Stimulated activated CD4-positive, alpha-beta T cell treated with anti-CD3 and anti-CD28 coated beads, Interleukin-2, amount 100 ng/mL, for 24 hours (primary cell): ENCODE results near the gene CNOT6.
"Not testable (repeated sequence)": the region's sequence is repeated elsewhere in the genome, so short reads cannot be mapped to it uniquely, and the experiment has no call there.

Experiments used
- DNase-seq, 2 donors: peaks; one replicate each; pipeline ENCODE4 v3.0.0-alpha.2; 2020

The CNOT6 gene

GRCh38 chr5:180521591-180521990, 27.4 kb downstream of the CNOT6 start:
- no peak for DNase-seq

GRCh38 chr5:180522330-180522729, 28.2 kb downstream of the CNOT6 start:
- no peak for DNase-seq

DNA sequence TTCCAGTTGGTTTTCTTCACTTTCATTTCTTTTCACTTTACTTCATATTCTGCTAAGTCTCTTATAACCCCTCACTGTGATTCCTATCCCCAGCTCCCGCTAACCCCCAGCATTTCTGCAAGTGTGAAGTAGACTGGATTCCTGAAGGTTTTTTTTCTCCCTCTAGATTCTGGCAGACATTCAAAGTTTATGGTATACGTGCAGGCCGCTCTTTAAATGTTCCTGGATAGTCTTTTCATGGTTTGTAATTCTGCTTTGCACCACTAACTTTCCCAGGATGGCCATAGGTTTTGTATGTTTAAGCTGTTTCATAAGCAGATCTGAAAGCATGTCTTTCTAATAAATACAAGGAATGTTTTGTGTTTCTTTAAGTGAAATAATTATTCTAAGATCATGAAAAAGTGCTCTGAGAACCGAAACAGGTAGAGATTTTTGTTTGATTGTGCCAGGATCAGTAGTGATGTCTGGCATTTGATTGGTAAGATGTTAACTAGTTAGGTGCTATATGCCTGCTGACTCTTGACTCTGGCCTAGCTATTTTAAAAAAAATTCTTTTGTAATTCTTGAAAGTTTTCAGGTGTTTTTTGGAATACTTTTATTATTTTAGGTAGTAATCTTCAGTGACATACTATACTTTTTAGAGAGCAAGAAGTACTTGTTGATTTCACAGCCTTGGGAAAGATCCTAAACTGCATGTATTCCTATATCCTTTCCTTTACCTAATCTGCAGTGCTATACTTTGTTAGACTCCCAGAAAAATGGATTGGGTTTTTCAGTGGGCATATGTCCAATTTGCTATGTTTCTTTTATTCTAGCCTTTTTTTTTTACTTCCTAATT, 29.7 kb downstream of the CNOT6 start:
- DNase-seq, result no peak

DNA sequence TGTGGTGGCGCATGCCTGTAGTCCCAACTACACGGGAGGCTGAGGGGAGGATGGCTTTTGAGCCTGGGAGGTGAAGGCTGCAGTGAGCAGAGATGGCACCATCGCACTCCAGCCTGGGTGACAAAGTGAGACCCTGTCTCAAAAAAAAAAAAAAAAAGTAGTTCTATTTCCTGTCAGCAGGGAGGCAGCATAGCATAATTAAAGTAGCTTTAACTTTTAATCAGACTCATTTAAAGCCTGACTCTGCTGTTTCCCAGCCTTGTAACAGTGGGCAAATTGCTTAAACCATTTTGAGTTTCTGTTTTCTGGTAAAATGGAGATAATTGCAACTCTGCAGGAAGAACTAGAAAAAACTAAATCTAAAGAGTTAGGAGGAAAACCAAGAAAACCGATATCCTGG, 31.2 kb downstream of the CNOT6 start:
- no peak for DNase-seq

- DNase-seq, result no peak
Observed at GRCh38 chr5:180526269-180526668, 32.1 kb downstream of the CNOT6 start.

GRCh38 chr5:180527659-180528058, 33.5 kb downstream of the CNOT6 start:
- DNase-seq, result no peak

- not testable (repeated sequence) for DNase-seq
Observed at GRCh38 chr5:180531036-180531585, 36.9 kb downstream of the CNOT6 start.

DNA sequence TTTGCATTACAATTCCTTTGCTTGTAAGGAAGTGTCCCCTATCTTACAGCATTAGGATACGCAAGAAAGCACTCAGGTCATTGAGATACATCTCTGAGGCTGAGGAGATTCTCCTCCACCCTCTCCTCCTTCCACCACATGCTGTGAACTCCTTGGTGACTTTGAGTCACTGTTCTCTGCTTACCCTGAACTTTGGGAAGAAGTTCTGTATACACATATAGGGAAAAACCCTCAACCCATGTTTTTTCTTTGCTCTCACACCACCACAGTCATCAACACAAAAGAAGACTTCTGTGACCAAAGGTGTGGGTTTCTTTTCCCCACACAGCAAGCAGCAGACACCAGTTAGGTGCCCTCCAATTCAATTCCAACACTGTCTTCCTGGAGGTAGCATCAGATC, 38.1 kb downstream of the CNOT6 start:
- no peak for DNase-seq

DNA sequence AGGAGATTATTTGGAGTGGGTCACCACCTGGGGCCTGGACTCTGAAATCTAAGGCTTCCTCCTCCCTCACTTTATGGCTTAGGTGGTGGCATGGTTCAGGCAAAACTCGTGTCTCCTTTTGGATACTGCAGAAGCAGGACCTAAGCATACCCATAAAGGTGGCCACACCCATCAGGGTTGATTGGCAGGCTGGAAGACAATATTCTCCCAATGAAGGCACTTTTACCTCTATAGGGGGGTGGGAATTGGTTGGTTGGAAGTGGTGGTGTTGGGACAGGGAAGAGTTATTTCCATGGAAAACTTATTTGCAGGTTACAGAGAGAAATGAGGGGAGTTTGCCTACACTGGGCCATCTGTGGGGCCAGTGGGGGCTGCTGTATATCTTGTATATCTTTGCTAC, 39.7 kb downstream of the CNOT6 start:
- DNase-seq, result no peak

GRCh38 chr5:180535573-180535972, 41.4 kb downstream of the CNOT6 start:
- no peak for DNase-seq

- no peak for DNase-seq
Observed at GRCh38 chr5:180540050-180540694, 46.0 kb downstream of the CNOT6 start.

- DNase-seq, result no peak
Observed at GRCh38 chr5:180541710-180542109, 47.5 kb downstream of the CNOT6 start.

- DNase-seq, result no peak
Observed at GRCh38 chr5:180545248-180545647, 51.1 kb downstream of the CNOT6 start.

DNA sequence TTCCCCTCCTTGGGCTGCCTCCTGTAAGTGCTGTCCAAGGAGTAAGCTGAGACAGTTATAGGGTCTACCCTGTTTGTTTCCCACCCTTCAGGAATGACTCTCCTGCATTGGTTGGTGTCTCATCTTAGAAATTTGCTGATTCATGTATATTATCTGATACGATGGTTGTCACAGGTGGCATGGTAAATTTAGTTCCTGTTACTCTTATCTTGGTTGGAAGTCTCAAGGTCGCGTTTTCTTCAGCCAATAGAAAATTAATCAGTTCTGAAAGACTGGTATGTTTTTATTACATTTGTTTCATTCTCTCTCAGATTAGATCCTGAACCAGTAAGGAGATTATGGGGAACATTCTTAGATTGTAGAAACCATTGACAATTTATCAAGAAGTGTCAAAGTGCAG, 54.4 kb downstream of the CNOT6 start:
- no peak for DNase-seq

DNA sequence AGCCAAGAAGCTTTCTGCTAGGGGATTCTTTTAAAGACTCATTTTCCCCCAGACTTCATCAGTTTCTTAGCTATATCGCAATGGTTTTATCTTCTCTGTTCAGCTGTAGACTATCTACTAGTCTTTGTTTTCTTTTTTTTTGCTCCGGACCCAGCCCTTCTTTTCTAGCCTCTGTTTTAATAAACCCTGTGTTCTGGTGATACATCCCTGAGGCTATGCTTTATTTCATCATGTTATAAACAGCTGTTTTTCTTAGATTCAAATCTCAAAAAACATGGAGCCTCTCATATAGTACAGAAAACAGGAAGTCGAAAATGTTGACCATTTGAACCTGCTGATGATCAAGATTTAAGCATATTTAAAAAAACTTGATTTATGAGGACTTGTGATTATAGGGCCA, 59.4 kb downstream of the CNOT6 start:
- DNase-seq, result no peak

GRCh38 chr5:180555168-180555921, 61.2 kb downstream of the CNOT6 start:
- DNase-seq, result no peak

GRCh38 chr5:180557217-180557809, 63.1 kb downstream of the CNOT6 start:
- DNase-seq, result no peak

DNA sequence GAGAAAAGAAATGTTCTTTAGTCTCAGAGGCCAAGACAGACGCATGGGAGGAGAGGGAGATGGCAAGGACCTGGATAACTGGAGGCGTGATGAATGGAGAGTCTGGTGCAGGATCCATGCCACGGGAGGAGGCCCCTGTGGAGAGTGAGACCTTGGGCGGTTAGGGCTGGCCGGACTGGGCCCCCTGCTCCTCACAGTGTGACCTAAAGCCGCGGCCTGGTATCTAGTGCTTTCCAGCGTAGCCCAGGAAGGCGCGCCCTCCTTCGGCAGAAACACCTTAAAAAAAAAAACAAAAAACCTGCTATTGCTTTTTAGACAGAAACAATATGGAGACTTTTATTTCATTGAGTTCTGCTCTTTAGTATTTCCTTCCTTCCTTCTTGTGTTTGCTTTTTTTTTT, 64.1 kb downstream of the CNOT6 start:
- DNase-seq, result no peak

DNA sequence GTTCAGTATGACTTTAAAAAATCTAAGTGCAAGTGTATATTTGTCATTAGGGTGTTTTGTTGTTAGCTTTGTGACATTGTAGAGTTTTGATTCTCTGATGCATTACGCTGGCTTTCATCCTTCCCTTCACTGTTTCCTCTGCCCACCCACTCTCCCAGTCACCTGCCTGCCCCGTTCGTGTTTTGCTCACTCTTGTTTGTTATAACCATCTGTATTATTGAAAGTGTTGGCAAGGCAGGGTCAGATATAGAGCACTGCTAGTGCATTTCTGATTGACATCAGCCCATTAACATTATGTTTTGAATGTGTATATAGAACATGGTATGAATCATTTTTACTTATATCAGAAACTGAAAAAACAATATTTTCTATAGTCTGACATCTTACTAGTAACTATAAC, 69.8 kb downstream of the CNOT6 start:
- DNase-seq, result peak in 1 of 2 donors; percentile 20

GRCh38 chr5:180568914-180569313, 74.7 kb downstream of the CNOT6 start:
- DNase-seq, result no peak

DNA sequence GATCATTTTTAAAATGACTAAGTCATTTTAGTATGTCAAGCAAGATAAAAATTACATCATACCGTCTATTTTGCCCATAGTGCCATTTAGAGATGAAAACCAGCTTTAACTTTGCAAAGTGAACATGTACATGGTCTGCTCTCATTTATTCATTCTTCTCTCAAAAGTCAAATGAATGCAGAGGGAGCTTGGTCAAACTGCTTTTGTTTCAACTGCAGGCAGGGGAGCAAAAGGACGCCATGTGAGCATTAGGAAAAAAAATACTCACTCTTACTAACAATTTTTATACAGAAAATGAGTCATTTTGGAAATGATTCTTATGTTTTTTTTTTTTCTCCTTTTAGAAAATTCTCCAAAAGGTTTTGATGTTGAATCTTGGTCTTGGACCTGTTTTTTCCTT, 81.4 kb downstream of the CNOT6 start:
- no peak for DNase-seq

GRCh38 chr5:180580681-180581080, 86.5 kb downstream of the CNOT6 start:
- no peak for DNase-seq

DNA sequence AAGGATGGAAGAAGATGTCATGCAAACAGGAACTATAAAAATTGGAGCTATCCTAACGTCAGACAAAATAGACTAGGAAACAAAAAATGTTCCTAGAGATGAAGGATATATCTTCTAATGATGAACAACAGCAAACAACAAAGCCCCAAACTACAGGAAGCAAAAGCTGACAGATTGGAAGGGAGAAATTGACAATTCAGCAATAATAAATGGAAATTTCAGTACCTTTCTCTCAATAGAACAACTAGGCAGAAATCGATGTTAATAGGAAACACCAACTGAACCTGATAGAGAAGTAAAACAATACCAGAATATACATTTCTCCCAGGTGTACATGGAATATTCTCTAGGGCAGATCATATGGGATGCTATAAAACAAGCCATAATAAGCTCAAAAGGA, 89.6 kb downstream of the CNOT6 start:
- DNase-seq, result no peak
